Omental fat pad (tissue), 4 donors: Measurements from ENCODE around the gene RASGRP4. TPM values are rescaled to one million over a fixed set of nuclear protein-coding genes. Genes with fewer than 3 reads are reported as not detected.

ENCODE experiments used
- ATAC-seq: fragments of 150-250 bp; one replicate; pipeline ENCODE4 v1.9.1; 2016; ENCODE audit warnings: mild to moderate bottlenecking, moderate library complexity; ENCODE audit not compliant: low FRiP score
- DNase-seq: peaks from one replicate; pipeline ENCODE4 v3.0.0-alpha.2; 2019; ENCODE audit warnings: low spot score
- CTCF ChIP-seq, 3 donors: fragments of 450-650 bp; IDR thresholded peaks; one replicate each; pipeline ENCODE4 v1.5.1; 2016 to 2017; ENCODE audit warnings: antibody characterized with exemption in 3 of 3, mild to moderate bottlenecking in 3 of 3, moderate library complexity in 2 of 3
- total RNA-seq, 4 donors: library from RNA; depleted of rRNA; stranded (reverse); fragments of >200 nt; gene quantifications; one replicate each; pipeline ENCODE4 v1.1.0, GENCODE V29; 2016

RASGRP4 gene
- total RNA-seq, 4 donors from 2014 or later: 5.8 to 27.6 (median 8.9) TPM

- ATAC-seq (no peak), DNase-seq (no peak)
- no peak for TF ChIP-seq CTCF (IDR thresholded peaks at IDR 0.05)
Observed at GRCh38 chr19:38448225-38448624, 22.2 kb upstream of the RASGRP4 start.

DNA sequence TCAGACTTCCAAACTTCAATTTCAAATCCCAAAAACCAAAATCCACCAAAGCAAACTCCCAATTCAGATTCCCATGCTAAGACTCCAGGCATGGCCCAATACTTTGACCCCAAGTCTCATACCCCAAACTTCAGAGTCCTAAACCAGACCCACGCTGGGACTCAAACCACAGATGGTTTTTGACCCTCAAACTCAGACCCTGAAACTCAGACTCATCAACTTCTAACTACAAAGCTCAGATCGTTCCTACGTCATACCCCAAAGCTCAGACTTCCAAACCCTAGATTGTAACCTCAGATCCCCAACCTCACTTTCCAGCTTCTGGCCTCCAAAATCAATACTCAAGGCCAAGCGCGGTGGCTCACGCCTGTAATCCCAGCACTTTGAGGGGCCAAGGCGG lies 19.3 kb upstream of the RASGRP4 start:
- no peak for DNase-seq
- ATAC-seq: no peak
- TF ChIP-seq CTCF (IDR thresholded peaks at IDR 0.05): no peak

DNA sequence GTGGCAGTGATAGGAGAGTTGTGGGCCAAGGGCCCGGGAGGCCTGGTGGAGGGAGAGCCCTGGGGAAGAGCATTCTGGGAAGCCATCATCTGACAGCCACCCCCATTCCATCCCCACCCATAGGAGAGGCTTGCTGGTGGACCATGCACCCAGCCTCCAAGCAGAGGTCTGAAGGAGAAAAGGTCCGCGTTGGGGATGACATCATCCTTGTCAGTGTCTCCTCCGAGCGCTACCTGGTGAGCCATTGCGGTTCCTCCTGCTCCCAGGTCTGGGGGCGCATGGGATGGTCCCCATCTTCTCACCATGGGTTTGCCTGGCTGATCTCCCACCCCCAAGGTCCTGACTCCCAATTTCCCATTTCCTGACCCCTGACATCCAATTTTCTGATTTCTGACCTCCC lies 18.0 kb upstream of the RASGRP4 start:
- ATAC-seq (no peak), DNase-seq (no peak)
- TF ChIP-seq CTCF (IDR thresholded peaks at IDR 0.05): no peak

- ATAC-seq (no peak), DNase-seq (no peak)
- TF ChIP-seq CTCF (IDR thresholded peaks at IDR 0.05): no peak
Observed at GRCh38 chr19:38443458-38443999, 17.5 kb upstream of the RASGRP4 start.

- no peak for DNase-seq
- no peak for TF ChIP-seq CTCF (IDR thresholded peaks at IDR 0.05)
- no peak for ATAC-seq
Observed at GRCh38 chr19:38442736-38443135, 16.7 kb upstream of the RASGRP4 start.

DNA sequence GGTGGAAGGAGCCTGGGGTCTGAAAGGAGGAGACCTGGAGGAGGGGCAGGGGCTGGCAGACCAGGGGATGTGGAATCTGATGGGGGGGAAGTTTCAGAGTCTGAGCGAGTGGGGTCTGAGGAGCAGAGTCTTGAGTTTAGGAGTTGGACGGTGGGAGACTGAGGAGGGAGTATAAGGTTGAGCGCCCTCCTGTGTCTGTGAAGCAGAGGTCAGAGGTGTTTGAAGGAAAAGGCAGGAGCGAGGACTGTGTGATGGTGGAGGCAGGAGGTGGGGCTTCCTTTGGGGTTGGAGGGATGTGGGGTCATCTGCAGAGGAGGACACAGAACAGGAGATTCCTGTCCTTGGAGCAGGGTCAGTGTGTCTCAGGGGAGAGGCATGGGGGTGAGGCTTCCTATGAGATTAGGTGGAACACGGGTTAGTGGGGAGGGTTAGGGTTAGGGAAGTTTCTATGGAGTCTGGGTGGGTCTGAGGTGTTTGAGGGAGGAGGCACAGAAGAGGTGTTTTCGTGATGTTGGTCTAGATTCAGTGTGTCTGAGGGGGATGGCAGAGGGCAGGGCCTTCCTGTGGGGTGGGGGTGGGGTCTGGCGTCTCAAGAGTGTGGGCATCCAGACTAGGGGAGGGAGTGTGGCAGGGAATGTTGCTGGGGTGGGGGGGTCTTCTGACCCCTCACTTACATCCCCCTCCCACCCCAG lies 15.8 kb upstream of the RASGRP4 start:
- ATAC-seq: no peak
- no peak for TF ChIP-seq CTCF (IDR thresholded peaks at IDR 0.05)
- no peak for DNase-seq

GRCh38 chr19:38440592-38440991 lies 14.6 kb upstream of the RASGRP4 start:
- ATAC-seq (no peak), DNase-seq (no peak)
- no peak for TF ChIP-seq CTCF (IDR thresholded peaks at IDR 0.05)
